Mammary epithelial cell (primary cell): Measurements from ENCODE around the gene NPY4R2.
"Not testable (repeated sequence)": the region's sequence is repeated elsewhere in the genome, so short reads cannot be mapped to it uniquely, and the experiment has no call there.

ENCODE experiments used
- EZH2 ChIP-seq: IDR thresholded peaks from 2 replicates; pipeline ENCODE4 v1.6.1; 2012; ENCODE audit warnings: low read length, inconsistent platforms, borderline replicate concordance
- TF ChIP-seq, protein P1 (sequence below), 2 donors: IDR thresholded peaks in 1 of 2; conservative IDR thresholded peaks in 1 of 2; 2 replicates each; pipeline ENCODE4 v1.5.1; 2011 to 2012; ENCODE audit warnings: inconsistent platforms in 2 of 2, low read length in 2 of 2, mild to moderate bottlenecking in 2 of 2, control low read depth in 1 of 2, low read depth in 1 of 2; ENCODE audit not compliant: insufficient read depth in 1 of 2; ENCODE audit errors: extremely low read depth in 1 of 2

DNA sequence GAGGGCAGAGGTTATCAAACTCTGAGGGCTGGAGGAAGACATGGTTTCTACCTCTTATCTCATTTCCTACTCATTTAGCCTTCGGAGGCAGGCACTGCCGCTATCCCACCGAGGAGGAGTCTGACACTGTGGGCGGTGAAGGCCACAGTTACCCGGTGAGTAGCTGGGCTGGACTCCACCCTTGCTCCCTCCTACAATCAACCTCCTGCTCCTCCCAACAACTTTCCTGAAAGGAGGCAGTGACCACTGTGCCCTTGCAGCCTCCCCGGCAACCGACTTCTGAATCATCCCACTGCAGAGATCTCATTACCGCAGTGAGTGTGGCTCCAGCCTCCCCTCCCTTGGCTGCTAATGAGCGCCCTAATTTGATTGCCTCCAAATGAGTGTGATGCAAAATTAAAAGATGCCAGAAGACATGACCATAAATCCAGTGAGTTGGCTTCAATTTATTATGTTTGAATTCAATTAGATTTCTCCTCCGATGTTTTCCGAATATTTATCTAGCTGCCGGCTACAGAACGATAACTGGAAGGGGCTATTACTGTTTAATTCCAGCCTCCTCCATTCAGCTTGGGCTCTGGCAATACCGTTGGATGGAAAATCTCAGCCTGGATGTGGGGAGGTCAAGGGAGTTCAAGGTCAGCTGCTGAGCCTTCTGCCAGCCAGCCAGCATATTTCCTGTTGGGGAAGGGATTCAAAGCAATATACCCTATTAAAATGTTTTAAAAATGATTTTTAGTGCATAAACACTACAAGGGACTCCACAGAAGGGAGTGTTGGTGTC lies 46.0 kb downstream of the NPY4R2 start:
- TF ChIP-seq, protein P1, sequence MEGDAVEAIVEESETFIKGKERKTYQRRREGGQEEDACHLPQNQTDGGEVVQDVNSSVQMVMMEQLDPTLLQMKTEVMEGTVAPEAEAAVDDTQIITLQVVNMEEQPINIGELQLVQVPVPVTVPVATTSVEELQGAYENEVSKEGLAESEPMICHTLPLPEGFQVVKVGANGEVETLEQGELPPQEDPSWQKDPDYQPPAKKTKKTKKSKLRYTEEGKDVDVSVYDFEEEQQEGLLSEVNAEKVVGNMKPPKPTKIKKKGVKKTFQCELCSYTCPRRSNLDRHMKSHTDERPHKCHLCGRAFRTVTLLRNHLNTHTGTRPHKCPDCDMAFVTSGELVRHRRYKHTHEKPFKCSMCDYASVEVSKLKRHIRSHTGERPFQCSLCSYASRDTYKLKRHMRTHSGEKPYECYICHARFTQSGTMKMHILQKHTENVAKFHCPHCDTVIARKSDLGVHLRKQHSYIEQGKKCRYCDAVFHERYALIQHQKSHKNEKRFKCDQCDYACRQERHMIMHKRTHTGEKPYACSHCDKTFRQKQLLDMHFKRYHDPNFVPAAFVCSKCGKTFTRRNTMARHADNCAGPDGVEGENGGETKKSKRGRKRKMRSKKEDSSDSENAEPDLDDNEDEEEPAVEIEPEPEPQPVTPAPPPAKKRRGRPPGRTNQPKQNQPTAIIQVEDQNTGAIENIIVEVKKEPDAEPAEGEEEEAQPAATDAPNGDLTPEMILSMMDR (conservative IDR thresholded peaks at IDR 0.05 in 1 of 2, IDR thresholded peaks at IDR 0.05 in 1 of 2; ENCODE audit: extremely low read depth in 1 of 2, insufficient read depth in 1 of 2, low read depth in 1 of 2, low read length in 2 of 2), result not testable (repeated sequence)
- not testable (repeated sequence) for TF ChIP-seq EZH2
